ENCODE results near the gene GID8.

GID8 gene

GRCh38 chr20:62923669-62924441 is 14.1 kb upstream of the GID8 start:
- Mint-ChIP-seq H3K27me3 (ENCODE audit: low read depth) (no peaks in the 10 kb centered on the region), H3K36me3 (ENCODE audit: low read depth) (no peaks in the 10 kb centered on the region), H3K4me1 (peaks cover 68% of the 10 kb centered on the region), H3K27ac (peak overlapping the region; percentile 90 to 98 (median 95)), H3K4me3 (peak overlapping the region; percentile 91 to 94 (median 92)), H3K9me3 (no peaks in the 10 kb centered on the region)
- no peak for TF ChIP-seq CTCF (IDR thresholded peaks at IDR 0.05; ENCODE audit: unreplicated experiment in 3 of 3)

- Mint-ChIP-seq H3K27me3 (ENCODE audit: low read depth) (no peaks in the 10 kb centered on the region), H3K27ac (peak overlapping the region; percentile 90 to 98 (median 95)), H3K9me3 (no peaks in the 10 kb centered on the region), H3K4me3 (peak overlapping the region; percentile 91 to 94 (median 92)), H3K36me3 (ENCODE audit: low read depth) (no peaks in the 10 kb centered on the region), H3K4me1 (peaks cover 65% of the 10 kb centered on the region)
- no peak for TF ChIP-seq CTCF (IDR thresholded peaks at IDR 0.05; ENCODE audit: unreplicated experiment in 3 of 3)
Observed at GRCh38 chr20:62924442-62925075, 13.4 kb upstream of the GID8 start.

- no peaks in the 10 kb centered on the region for H3K36me3 Mint-ChIP-seq (ENCODE audit: low read depth)
- peak overlapping the region; percentile 91 to 94 (median 92) for H3K4me3 Mint-ChIP-seq
- no peaks in the 10 kb centered on the region for H3K27me3 Mint-ChIP-seq (ENCODE audit: low read depth)
- H3K9me3 Mint-ChIP-seq: no peaks in the 10 kb centered on the region
- H3K4me1 Mint-ChIP-seq: peaks cover 67% of the 10 kb centered on the region
- H3K27ac Mint-ChIP-seq: peak overlapping the region; percentile 90 to 98 (median 95)
- no peak for TF ChIP-seq CTCF (IDR thresholded peaks at IDR 0.05; ENCODE audit: unreplicated experiment in 3 of 3)
Observed at GRCh38 chr20:62925076-62925419, 12.9 kb upstream of the GID8 start.

GRCh38 chr20:62925420-62926228 is 12.3 kb upstream of the GID8 start:
- peak overlapping the region; percentile 91 to 94 (median 92) for H3K4me3 Mint-ChIP-seq
- no peaks in the 10 kb centered on the region for H3K9me3 Mint-ChIP-seq
- H3K4me1 Mint-ChIP-seq: peaks cover 67% of the 10 kb centered on the region
- TF ChIP-seq CTCF (IDR thresholded peaks at IDR 0.05; ENCODE audit: unreplicated experiment in 3 of 3): no peak
- peak overlapping the region; percentile 90 to 98 (median 95) for H3K27ac Mint-ChIP-seq
- H3K36me3 Mint-ChIP-seq (ENCODE audit: low read depth): no peaks in the 10 kb centered on the region
- no peaks in the 10 kb centered on the region for H3K27me3 Mint-ChIP-seq (ENCODE audit: low read depth)

- H3K27ac Mint-ChIP-seq: peak within 1 kb of the TSS; percentile 90 to 98 (median 95)
- no peaks in the 10 kb centered on the region for H3K9me3 Mint-ChIP-seq
- H3K36me3 Mint-ChIP-seq (ENCODE audit: low read depth): no peaks in the 10 kb centered on the region
- H3K4me1 Mint-ChIP-seq: peaks cover 62% of the 10 kb centered on the region
- no peaks in the 10 kb centered on the region for H3K27me3 Mint-ChIP-seq (ENCODE audit: low read depth)
- peak within 1 kb of the TSS; percentile 94 to 97 (median 95) for H3K4me3 Mint-ChIP-seq
- peak; percentile 70 to 85 (median 82) for TF ChIP-seq CTCF (IDR thresholded peaks at IDR 0.05; ENCODE audit: unreplicated experiment in 3 of 3)
Observed at GRCh38 chr20:62926229-62927127, 11.5 kb upstream of the GID8 start, which contains the start of gene DIDO1. DIDO1 (minus strand) TSS chr20:62926505.

Measured in nephron (organoid).